HG02588 (cell line): ENCODE data around the gene MAGEB4.
"Not testable (repeated sequence)": the region's sequence is repeated elsewhere in the genome, so short reads cannot be mapped to it uniquely, and the experiment has no call there.

ENCODE experiments used
- ATAC-seq: cut with Tn5 transposase; IDR thresholded peaks from one replicate; pipeline ENCODE4 v1.9.1; 2021; ENCODE audit warnings: mild to moderate bottlenecking, moderate library complexity; ENCODE audit not compliant: unreplicated experiment

MAGEB4 gene

GRCh38 chrX:30241724-30242415 is at the start of gene MAGEB4:
MAGEB4 (plus strand) TSS chrX:30242000; CDS start chrX:30242136, 136 bp downstream.
- no peak for ATAC-seq

- not testable (repeated sequence) for ATAC-seq
Measured at GRCh38 chrX:30193910-30194309, 47.9 kb upstream of the MAGEB4 start.

GRCh38 chrX:30196322-30196721 is 45.5 kb upstream of the MAGEB4 start:
- no peak for ATAC-seq

- no peak for ATAC-seq
Measured at GRCh38 chrX:30212172-30212571, 29.6 kb upstream of the MAGEB4 start.

- ATAC-seq = no peak
Measured at GRCh38 chrX:30215357-30215843, 26.4 kb upstream of the MAGEB4 start, which contains the start of gene MAGEB2. MAGEB2 (plus strand) TSS chrX:30215563; CDS start chrX:30218581, 3,018 bp downstream.

- no peak for ATAC-seq
Measured at GRCh38 chrX:30217465-30217864, 24.3 kb upstream of the MAGEB4 start.

- no peak for ATAC-seq
Measured at GRCh38 chrX:30219372-30219771, 22.4 kb upstream of the MAGEB4 start.

- no peak for ATAC-seq
Measured at GRCh38 chrX:30220661-30221060, 21.1 kb upstream of the MAGEB4 start.

- ATAC-seq = no peak
Measured at GRCh38 chrX:30224536-30224935, 17.3 kb upstream of the MAGEB4 start.

- ATAC-seq = no peak
Measured at GRCh38 chrX:30228526-30228925, 13.3 kb upstream of the MAGEB4 start.

GRCh38 chrX:30230395-30230794 is 11.4 kb upstream of the MAGEB4 start, which contains the start of gene MAGEB3:
MAGEB3 (plus strand) TSS chrX:30230657; CDS start chrX:30235925, 5,268 bp downstream.
- no peak for ATAC-seq

- ATAC-seq = no peak
Measured at GRCh38 chrX:30246769-30247489, 5.1 kb downstream of the MAGEB4 start, which contains the start of gene MAGEB1. MAGEB1 (plus strand) TSS chrX:30247146; CDS start chrX:30250494, 3,348 bp downstream.

GRCh38 chrX:30248854-30249253 is 7.1 kb downstream of the MAGEB4 start:
- peak; percentile 76 for ATAC-seq

GRCh38 chrX:30253257-30253656 is 11.5 kb downstream of the MAGEB4 start:
- ATAC-seq = peak; percentile 71

- no peak for ATAC-seq
Measured at GRCh38 chrX:30259927-30260326, 18.1 kb downstream of the MAGEB4 start.

- no peak for ATAC-seq
Measured at GRCh38 chrX:30261012-30261411, 19.2 kb downstream of the MAGEB4 start.

- no peak for ATAC-seq
Measured at GRCh38 chrX:30262763-30263162, 21.0 kb downstream of the MAGEB4 start.

GRCh38 chrX:30270639-30271038 is 28.8 kb downstream of the MAGEB4 start:
- ATAC-seq = no peak

- ATAC-seq = no peak
Measured at GRCh38 chrX:30275498-30275897, 33.7 kb downstream of the MAGEB4 start.

GRCh38 chrX:30278365-30278764 is 36.6 kb downstream of the MAGEB4 start:
- no peak for ATAC-seq

- ATAC-seq = no peak
Measured at GRCh38 chrX:30280428-30280827, 38.6 kb downstream of the MAGEB4 start.

- ATAC-seq = no peak
Measured at GRCh38 chrX:30282527-30282926, 40.7 kb downstream of the MAGEB4 start.
